HEK293 (cell line): ENCODE data around the gene MRPL55.

Source experiments
- ATF2 ChIP-seq: fragments of 450-650 bp; formaldehyde crosslinking; IDR thresholded peaks from 2 replicates; pipeline ENCODE4 v1.5.1; 2016; ENCODE audit warnings: missing biosample characterization, missing genetic modification characterization, low read depth
- EGR2 ChIP-seq: fragments of 450-650 bp; formaldehyde crosslinking; IDR thresholded peaks from 2 replicates; pipeline ENCODE4 v1.5.1; 2016; ENCODE audit warnings: low read depth, missing biosample characterization, missing genetic modification characterization
- HIC1 ChIP-seq: fragments of 450-650 bp; formaldehyde crosslinking; IDR thresholded peaks from 2 replicates; pipeline ENCODE4 v1.5.1; 2016; ENCODE audit warnings: missing biosample characterization, missing genetic modification characterization
- PATZ1 ChIP-seq: fragments of 450-650 bp; formaldehyde crosslinking; IDR thresholded peaks from 2 replicates; pipeline ENCODE4 v1.5.1; 2016; ENCODE audit warnings: missing biosample characterization, missing genetic modification characterization
- YY2 ChIP-seq: fragments of 450-650 bp; formaldehyde crosslinking; IDR thresholded peaks from 2 replicates; pipeline ENCODE4 v1.5.1; 2016; ENCODE audit warnings: missing biosample characterization, missing genetic modification characterization
- ZBTB26 ChIP-seq: fragments of 450-650 bp; formaldehyde crosslinking; optimal IDR thresholded peaks from 2 replicates; pipeline ENCODE3; 2016; ENCODE audit warnings: missing biosample characterization, mild to moderate bottlenecking, missing genetic modification characterization
- ZBTB48 ChIP-seq: fragments of 450-650 bp; formaldehyde crosslinking; IDR thresholded peaks from 2 replicates; pipeline ENCODE4 v1.5.1; 2016; ENCODE audit warnings: missing biosample characterization, missing genetic modification characterization
- ZNF114 ChIP-seq: fragments of 450-650 bp; formaldehyde crosslinking; IDR thresholded peaks from 2 replicates; pipeline ENCODE4 v1.5.0; 2017; ENCODE audit warnings: missing biosample characterization, missing genetic modification characterization
- ZNF19 ChIP-seq: fragments of 450-650 bp; formaldehyde crosslinking; IDR thresholded peaks from 2 replicates; pipeline ENCODE4; 2016; ENCODE audit warnings: missing biosample characterization, missing genetic modification characterization, low read depth
- ZNF2 ChIP-seq: fragments of 450-650 bp; formaldehyde crosslinking; IDR thresholded peaks from 2 replicates; pipeline ENCODE4 v1.5.1; 2016; ENCODE audit warnings: missing biosample characterization, missing genetic modification characterization
- ZNF221 ChIP-seq: fragments of 450-650 bp; formaldehyde crosslinking; IDR thresholded peaks from 2 replicates; pipeline ENCODE4 v1.5.1; 2017; ENCODE audit warnings: missing biosample characterization, missing genetic modification characterization, borderline replicate concordance
- ZNF239 ChIP-seq: fragments of 450-650 bp; formaldehyde crosslinking; IDR thresholded peaks from 2 replicates; pipeline ENCODE4 v1.5.1; 2016; ENCODE audit warnings: missing biosample characterization, missing genetic modification characterization
- ZNF324 ChIP-seq: fragments of 450-650 bp; formaldehyde crosslinking; IDR thresholded peaks from 2 replicates; pipeline ENCODE4 v1.5.1; 2016; ENCODE audit warnings: missing biosample characterization, missing genetic modification characterization
- ZNF398 ChIP-seq: fragments of 450-650 bp; formaldehyde crosslinking; IDR thresholded peaks from 2 replicates; pipeline ENCODE4 v1.5.1; 2017; ENCODE audit warnings: missing biosample characterization, missing genetic modification characterization
- ZNF423 ChIP-seq: fragments of 450-650 bp; formaldehyde crosslinking; IDR thresholded peaks from 2 replicates; pipeline ENCODE4 v1.5.1; 2016; ENCODE audit warnings: missing biosample characterization, missing genetic modification characterization
- ZNF48 ChIP-seq: fragments of 450-650 bp; formaldehyde crosslinking; IDR thresholded peaks from 2 replicates; pipeline ENCODE4 v1.5.1; 2016; ENCODE audit warnings: missing biosample characterization, missing genetic modification characterization
- ZNF501 ChIP-seq: fragments of 450-650 bp; formaldehyde crosslinking; IDR thresholded peaks from 2 replicates; pipeline ENCODE4 v1.5.1; 2016; ENCODE audit warnings: missing biosample characterization, missing genetic modification characterization
- ZNF561 ChIP-seq: fragments of 450-650 bp; IDR thresholded peaks from 2 replicates; pipeline ENCODE4 v1.5.1; 2018; ENCODE audit warnings: missing biosample characterization, missing genetic modification characterization, borderline replicate concordance
- ZNF596 ChIP-seq: fragments of 450-650 bp; IDR thresholded peaks from 2 replicates; pipeline ENCODE4 v1.5.0; 2018; ENCODE audit warnings: missing biosample characterization, mild to moderate bottlenecking, missing genetic modification characterization, moderate library complexity
- ZNF623 ChIP-seq: fragments of 450-650 bp; formaldehyde crosslinking; IDR thresholded peaks from 2 replicates; pipeline ENCODE4 v1.5.1; 2016; ENCODE audit warnings: missing biosample characterization, missing genetic modification characterization
- ZNF658 ChIP-seq: fragments of 450-650 bp; formaldehyde crosslinking; IDR thresholded peaks from 2 replicates; pipeline ENCODE4; 2016; ENCODE audit warnings: missing biosample characterization, missing genetic modification characterization
- ZNF670 ChIP-seq: fragments of 450-650 bp; formaldehyde crosslinking; IDR thresholded peaks from 2 replicates; pipeline ENCODE4 v1.5.1; 2016; ENCODE audit warnings: missing biosample characterization, missing genetic modification characterization, low read depth
- ZNF792 ChIP-seq: fragments of 450-650 bp; formaldehyde crosslinking; IDR thresholded peaks from 2 replicates; pipeline ENCODE4 v1.5.1; 2016; ENCODE audit warnings: missing biosample characterization, missing genetic modification characterization
- ZNF837 ChIP-seq: fragments of 450-650 bp; formaldehyde crosslinking; IDR thresholded peaks from 2 replicates; pipeline ENCODE4 v1.5.1; 2016; ENCODE audit warnings: missing biosample characterization, missing genetic modification characterization
- ZXDB ChIP-seq: fragments of 450-650 bp; formaldehyde crosslinking; IDR thresholded peaks from 2 replicates; pipeline ENCODE4 v1.5.1; 2016; ENCODE audit warnings: missing biosample characterization, missing genetic modification characterization
- TF ChIP-seq, protein P1 (sequence below): fragments of 450-650 bp; formaldehyde crosslinking; IDR thresholded peaks from 2 replicates; pipeline ENCODE4 v1.5.1; 2016; ENCODE audit warnings: missing biosample characterization, missing genetic modification characterization, low read depth
- TF ChIP-seq, protein P2 (sequence below): fragments of 450-650 bp; formaldehyde crosslinking; IDR thresholded peaks from 2 replicates; pipeline ENCODE4 v1.5.1; 2017; ENCODE audit warnings: missing biosample characterization, missing genetic modification characterization

The MRPL55 gene

GRCh38 chr1:228071839-228072657 is 37.1 kb downstream of the MRPL55 start (continued):
- 0 out of 2 replicates have a peak, but pooled peaks have one; percentile 39 for TF ChIP-seq ZNF2 (tag by site-specific recombination)
- TF ChIP-seq ZNF596 (tag by site-specific recombination) = no peak
- TF ChIP-seq ZNF398 (tag by site-specific recombination) = no peak
- peak; percentile 73; the same call in 1 of the 2 replicates for TF ChIP-seq ZBTB48 (tag by site-specific recombination)
- peak; percentile 63; the same call in 1 of the 2 replicates for TF ChIP-seq ZNF837 (tag by site-specific recombination)
- TF ChIP-seq HIC1 = no peak; the same call in 1 of the 2 replicates
- TF ChIP-seq ZBTB26 (tag by site-specific recombination) = no peak
- no peak for TF ChIP-seq ZNF324
- no peak for TF ChIP-seq ZNF792
- no peak for TF ChIP-seq ZNF561 (tag by site-specific recombination)
- TF ChIP-seq ZNF670 (tag by site-specific recombination) = no peak
- no peak for TF ChIP-seq YY2
- TF ChIP-seq ZXDB (tag by site-specific recombination) = no peak
- no peak for TF ChIP-seq ZNF423 (tag by site-specific recombination)
- no peak for TF ChIP-seq ZNF19 (tag by site-specific recombination)
- TF ChIP-seq, protein P1, sequence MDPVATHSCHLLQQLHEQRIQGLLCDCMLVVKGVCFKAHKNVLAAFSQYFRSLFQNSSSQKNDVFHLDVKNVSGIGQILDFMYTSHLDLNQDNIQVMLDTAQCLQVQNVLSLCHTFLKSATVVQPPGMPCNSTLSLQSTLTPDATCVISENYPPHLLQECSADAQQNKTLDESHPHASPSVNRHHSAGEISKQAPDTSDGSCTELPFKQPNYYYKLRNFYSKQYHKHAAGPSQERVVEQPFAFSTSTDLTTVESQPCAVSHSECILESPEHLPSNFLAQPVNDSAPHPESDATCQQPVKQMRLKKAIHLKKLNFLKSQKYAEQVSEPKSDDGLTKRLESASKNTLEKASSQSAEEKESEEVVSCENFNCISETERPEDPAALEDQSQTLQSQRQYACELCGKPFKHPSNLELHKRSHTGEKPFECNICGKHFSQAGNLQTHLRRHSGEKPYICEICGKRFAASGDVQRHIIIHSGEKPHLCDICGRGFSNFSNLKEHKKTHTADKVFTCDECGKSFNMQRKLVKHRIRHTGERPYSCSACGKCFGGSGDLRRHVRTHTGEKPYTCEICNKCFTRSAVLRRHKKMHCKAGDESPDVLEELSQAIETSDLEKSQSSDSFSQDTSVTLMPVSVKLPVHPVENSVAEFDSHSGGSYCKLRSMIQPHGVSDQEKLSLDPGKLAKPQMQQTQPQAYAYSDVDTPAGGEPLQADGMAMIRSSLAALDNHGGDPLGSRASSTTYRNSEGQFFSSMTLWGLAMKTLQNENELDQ (tag by site-specific recombination) = no peak
- no peak for TF ChIP-seq ZNF48 (tag by site-specific recombination)
- TF ChIP-seq ATF2 (tag by site-specific recombination) = no peak
- peak; percentile 51; the same call in 1 of the 2 replicates for TF ChIP-seq ZNF501 (tag by site-specific recombination)
- TF ChIP-seq ZNF239 (tag by site-specific recombination) = peak; percentile 71; the same call in 1 of the 2 replicates
- TF ChIP-seq PATZ1 (tag by site-specific recombination) = peak; percentile 52
- no peak for TF ChIP-seq ZNF658
- no peak for TF ChIP-seq ZNF623 (tag by site-specific recombination)
- peak; percentile 98 for TF ChIP-seq EGR2 (tag by site-specific recombination)
- TF ChIP-seq ZNF114 = no peak
- no peak for TF ChIP-seq ZNF221 (tag by site-specific recombination)
- TF ChIP-seq, protein P2, sequence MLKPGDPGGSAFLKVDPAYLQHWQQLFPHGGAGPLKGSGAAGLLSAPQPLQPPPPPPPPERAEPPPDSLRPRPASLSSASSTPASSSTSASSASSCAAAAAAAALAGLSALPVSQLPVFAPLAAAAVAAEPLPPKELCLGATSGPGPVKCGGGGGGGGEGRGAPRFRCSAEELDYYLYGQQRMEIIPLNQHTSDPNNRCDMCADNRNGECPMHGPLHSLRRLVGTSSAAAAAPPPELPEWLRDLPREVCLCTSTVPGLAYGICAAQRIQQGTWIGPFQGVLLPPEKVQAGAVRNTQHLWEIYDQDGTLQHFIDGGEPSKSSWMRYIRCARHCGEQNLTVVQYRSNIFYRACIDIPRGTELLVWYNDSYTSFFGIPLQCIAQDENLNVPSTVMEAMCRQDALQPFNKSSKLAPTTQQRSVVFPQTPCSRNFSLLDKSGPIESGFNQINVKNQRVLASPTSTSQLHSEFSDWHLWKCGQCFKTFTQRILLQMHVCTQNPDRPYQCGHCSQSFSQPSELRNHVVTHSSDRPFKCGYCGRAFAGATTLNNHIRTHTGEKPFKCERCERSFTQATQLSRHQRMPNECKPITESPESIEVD = no peak
